IPS-18a (cell line): ENCODE results near the gene RFTN1.

Source experiments
- H3K27ac ChIP-seq: one replicate; pipeline ENCODE4 v1.5.1; 2013; ENCODE audit warnings: low read length
- H3K27me3 ChIP-seq: one replicate; pipeline ENCODE4 v1.6.1; 2013; ENCODE audit warnings: mild to moderate bottlenecking, low read length; ENCODE audit not compliant: control insufficient read depth, insufficient read depth
- H3K36me3 ChIP-seq: one replicate; pipeline ENCODE4 v1.6.1; 2013; ENCODE audit warnings: low read depth, low read length; ENCODE audit not compliant: control insufficient read depth
- H3K4me1 ChIP-seq: one replicate; pipeline ENCODE4 v1.6.1; 2013; ENCODE audit warnings: low read depth, low read length; ENCODE audit not compliant: control insufficient read depth
- H3K4me3 ChIP-seq: one replicate; pipeline ENCODE4 v1.5.1; 2013; ENCODE audit warnings: low read length
- H3K9ac ChIP-seq: one replicate; pipeline ENCODE4 v1.6.1; 2013; ENCODE audit warnings: mild to moderate bottlenecking, low read length, moderate library complexity
- H3K9me3 ChIP-seq: one replicate; pipeline ENCODE4 v1.6.1; 2013; ENCODE audit warnings: low read depth, low read length; ENCODE audit not compliant: control insufficient read depth

The RFTN1 gene

GRCh38 chr3:16369885-16370284, 143.6 kb downstream of the RFTN1 start:
- H3K4me1 ChIP-seq, result peaks cover 22% of the 10 kb centered on the region
- H3K9ac ChIP-seq, result no peak overlapping the region
- H3K4me3 ChIP-seq, result no peak overlapping the region
- no peak overlapping the region for H3K27ac ChIP-seq
- no peaks in the 10 kb centered on the region for H3K36me3 ChIP-seq
- no peaks in the 10 kb centered on the region for H3K27me3 ChIP-seq
- no peaks in the 10 kb centered on the region for H3K9me3 ChIP-seq

- Histone ChIP-seq H3K4me1 (peaks cover 22% of the 10 kb centered on the region), H3K9me3 (no peaks in the 10 kb centered on the region), H3K27ac (no peak overlapping the region), H3K4me3 (no peak overlapping the region), H3K27me3 (no peaks in the 10 kb centered on the region), H3K9ac (no peak overlapping the region), H3K36me3 (no peaks in the 10 kb centered on the region)
Measured at GRCh38 chr3:16369276-16369675, 144.2 kb downstream of the RFTN1 start.

- Histone ChIP-seq H3K27ac (no peak overlapping the region), H3K4me1 (peaks cover 22% of the 10 kb centered on the region)
Measured at GRCh38 chr3:16366581-16366980, 146.9 kb downstream of the RFTN1 start.

GRCh38 chr3:16365491-16366128, 147.9 kb downstream of the RFTN1 start:
- H3K36me3 ChIP-seq, result no peaks in the 10 kb centered on the region
- no peak overlapping the region for H3K9ac ChIP-seq
- no peaks in the 10 kb centered on the region for H3K27me3 ChIP-seq
- H3K4me3 ChIP-seq, result no peak overlapping the region
- H3K4me1 ChIP-seq, result peaks cover 17% of the 10 kb centered on the region
- H3K27ac ChIP-seq, result no peak overlapping the region
- no peaks in the 10 kb centered on the region for H3K9me3 ChIP-seq

More at GRCh38 chr3:16366581-16366980, 146.9 kb downstream of the RFTN1 start:
- Histone ChIP-seq H3K9me3 (no peaks in the 10 kb centered on the region), H3K4me3 (no peak overlapping the region), H3K36me3 (no peaks in the 10 kb centered on the region), H3K27me3 (no peaks in the 10 kb centered on the region), H3K9ac (no peak overlapping the region)

GRCh38 chr3:16364963-16365362, 148.5 kb downstream of the RFTN1 start:
- H3K4me3 ChIP-seq, result no peak overlapping the region
- H3K4me1 ChIP-seq, result peaks cover 11% of the 10 kb centered on the region
- H3K27me3 ChIP-seq, result no peaks in the 10 kb centered on the region
- no peaks in the 10 kb centered on the region for H3K36me3 ChIP-seq
- H3K9me3 ChIP-seq, result no peaks in the 10 kb centered on the region
- no peak overlapping the region for H3K27ac ChIP-seq
- H3K9ac ChIP-seq, result no peak overlapping the region

GRCh38 chr3:16364323-16364722, 149.2 kb downstream of the RFTN1 start:
- Histone ChIP-seq H3K4me3 (no peak overlapping the region), H3K9ac (no peak overlapping the region), H3K27me3 (no peaks in the 10 kb centered on the region), H3K4me1 (peaks cover 6% of the 10 kb centered on the region), H3K9me3 (no peaks in the 10 kb centered on the region), H3K27ac (no peak overlapping the region), H3K36me3 (no peaks in the 10 kb centered on the region)

GRCh38 chr3:16363636-16364035, 149.9 kb downstream of the RFTN1 start:
- Histone ChIP-seq H3K27ac (no peak overlapping the region), H3K9ac (no peak overlapping the region), H3K27me3 (no peaks in the 10 kb centered on the region), H3K36me3 (no peaks in the 10 kb centered on the region), H3K4me1 (peaks cover 3% of the 10 kb centered on the region), H3K9me3 (no peaks in the 10 kb centered on the region), H3K4me3 (no peak overlapping the region)

- no peaks in the 10 kb centered on the region for H3K9me3 ChIP-seq
- H3K27me3 ChIP-seq, result no peaks in the 10 kb centered on the region
- H3K9ac ChIP-seq, result no peak overlapping the region
- peaks cover 3% of the 10 kb centered on the region for H3K4me1 ChIP-seq
- H3K27ac ChIP-seq, result no peak overlapping the region
- H3K36me3 ChIP-seq, result no peaks in the 10 kb centered on the region
- H3K4me3 ChIP-seq, result no peak overlapping the region
Measured at GRCh38 chr3:16362770-16363169, 150.7 kb downstream of the RFTN1 start.

GRCh38 chr3:16361087-16361486, 152.4 kb downstream of the RFTN1 start:
- peaks cover 3% of the 10 kb centered on the region for H3K4me1 ChIP-seq
- no peak overlapping the region for H3K27ac ChIP-seq
- H3K27me3 ChIP-seq, result no peaks in the 10 kb centered on the region
- no peaks in the 10 kb centered on the region for H3K9me3 ChIP-seq
- H3K36me3 ChIP-seq, result no peaks in the 10 kb centered on the region
- H3K9ac ChIP-seq, result no peak overlapping the region
- H3K4me3 ChIP-seq, result no peak overlapping the region

GRCh38 chr3:16359331-16359730, 154.2 kb downstream of the RFTN1 start:
- no peaks in the 10 kb centered on the region for H3K9me3 ChIP-seq
- no peaks in the 10 kb centered on the region for H3K27me3 ChIP-seq
- no peak overlapping the region for H3K9ac ChIP-seq
- no peak overlapping the region for H3K4me3 ChIP-seq
- H3K27ac ChIP-seq, result no peak overlapping the region
- H3K4me1 ChIP-seq, result peaks cover 3% of the 10 kb centered on the region
- H3K36me3 ChIP-seq, result no peaks in the 10 kb centered on the region

GRCh38 chr3:16358336-16358735, 155.2 kb downstream of the RFTN1 start:
- H3K9me3 ChIP-seq, result no peaks in the 10 kb centered on the region
- no peak overlapping the region for H3K4me3 ChIP-seq
- H3K27me3 ChIP-seq, result no peaks in the 10 kb centered on the region
- H3K9ac ChIP-seq, result no peak overlapping the region
- no peak overlapping the region for H3K27ac ChIP-seq
- no peaks in the 10 kb centered on the region for H3K36me3 ChIP-seq
- peaks cover 3% of the 10 kb centered on the region for H3K4me1 ChIP-seq
